Small intestine (tissue), 7 donors: ENCODE measurements around the gene INPP4B. TPM values are rescaled to one million over a fixed set of nuclear protein-coding genes. Genes with fewer than 3 reads are reported as not detected.

Experiments
- DNase-seq, 2 donors: peaks; one replicate each; pipeline versions ENCODE4 v3.0.0 to v3.0.0-alpha.2; 2013
- FAIRE-seq: peaks from 2 replicates; lab custom pipeline; 2012; peaks lifted over from hg19 to GRCh38; lab: Jason Lieb, UNC
- H3K27ac ChIP-seq, 3 donors: one replicate each; pipeline ENCODE4 v1.5.1; 2013; ENCODE audit warnings: low read length in 2 of 3, mild to moderate bottlenecking in 2 of 3, control low read depth in 1 of 3, inconsistent platforms in 1 of 3, low read depth in 1 of 3, moderate library complexity in 1 of 3
- H3K27me3 ChIP-seq, 3 donors: one replicate each; pipeline ENCODE4 v1.6.1; 2013; ENCODE audit warnings: low read length in 3 of 3, inconsistent platforms in 1 of 3; ENCODE audit not compliant: control insufficient read depth in 3 of 3, insufficient read depth in 3 of 3
- H3K36me3 ChIP-seq, 3 donors: one replicate each; pipeline ENCODE4 v1.6.1; 2013; ENCODE audit warnings: low read length in 3 of 3, inconsistent platforms in 1 of 3, low read depth in 1 of 3, mild to moderate bottlenecking in 1 of 3, moderate library complexity in 1 of 3; ENCODE audit not compliant: control insufficient read depth in 3 of 3, insufficient read depth in 2 of 3
- H3K4me1 ChIP-seq, 3 donors: one replicate each; pipeline ENCODE4 v1.6.1; 2013; ENCODE audit warnings: low read length in 2 of 3, inconsistent platforms in 1 of 3, low read depth in 1 of 3, mild to moderate bottlenecking in 1 of 3, moderate library complexity in 1 of 3; ENCODE audit not compliant: control insufficient read depth in 3 of 3, insufficient read depth in 2 of 3
- H3K4me3 ChIP-seq, 3 donors: one replicate each; pipeline ENCODE4 v1.5.1; 2013; ENCODE audit warnings: low read length in 3 of 3, control low read depth in 1 of 3, inconsistent platforms in 1 of 3, low read depth in 1 of 3, mild to moderate bottlenecking in 1 of 3, moderate library complexity in 1 of 3
- H3K9me3 ChIP-seq, 2 donors: one replicate each; pipeline ENCODE4 v1.6.1; 2013; ENCODE audit warnings: low read depth in 1 of 2, low read length in 1 of 2; ENCODE audit not compliant: control insufficient read depth in 2 of 2, insufficient read depth in 1 of 2
- WGBS, 3 donors: extraction: QIAGEN DNeasy Blood & Tissue Kit; methylation state at CpG; one replicate each; pipeline ENCODE4 v1.1.7; 2013; 5-methylcytosine and 5-hydroxymethylcytosine counted together
- polyA plus RNA-seq, 4 donors: library from polyadenylated mRNA; stranded (reverse) in 3 of 4; unstranded in 1 of 4; fragments of 200-250 nt in 3 of 4; fragments of 120-200 nt in 1 of 4; gene quantifications; one replicate each; pipeline versions ENCODE4 v1.2.1 to v1.2.3, GENCODE V29; 2013
- donor health status: healthy with polysubstance abuse.
- donor health status: control.
- donor health status: control.
- donor health status: Bipolar disorder and iron deficiency.
- donor health status: healthy.

INPP4B gene
- polyA plus RNA-seq, 4 donors = 2.7 to 6.6 (median 4.2) TPM

DNA sequence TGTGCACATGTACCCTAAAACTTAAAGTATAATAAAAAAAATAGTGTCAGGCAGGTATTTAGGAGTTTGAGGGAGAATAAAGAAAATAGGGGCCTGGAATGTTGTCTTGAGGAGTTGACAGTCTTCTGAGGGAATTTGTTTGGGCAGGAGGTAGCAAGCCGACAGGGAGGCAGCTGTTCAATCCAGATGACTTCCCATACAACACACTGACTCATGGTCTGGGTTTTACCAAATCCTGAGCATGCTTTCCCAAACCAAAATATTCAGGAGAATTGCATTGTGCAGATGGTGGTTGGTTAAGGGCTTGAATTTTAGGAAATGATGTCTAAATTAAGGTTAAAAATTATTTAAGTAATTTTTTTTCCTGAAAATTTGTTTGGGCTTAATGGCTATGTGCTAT is 430.0 kb downstream of the INPP4B start:
- DNase-seq (no peak), FAIRE-seq (no peak)
- H3K27ac ChIP-seq = no peak overlapping the region
- H3K4me3 ChIP-seq = no peak overlapping the region
- no peaks in the 10 kb centered on the region for H3K27me3 ChIP-seq
- no peaks in the 10 kb centered on the region for H3K4me1 ChIP-seq
- no peaks in the 10 kb centered on the region for H3K36me3 ChIP-seq
- no peaks in the 10 kb centered on the region for H3K9me3 ChIP-seq
- WGBS, 3 donors = 76 to 89% (median 80%) methylated on average over 1 of the region's 1 CpG

DNA sequence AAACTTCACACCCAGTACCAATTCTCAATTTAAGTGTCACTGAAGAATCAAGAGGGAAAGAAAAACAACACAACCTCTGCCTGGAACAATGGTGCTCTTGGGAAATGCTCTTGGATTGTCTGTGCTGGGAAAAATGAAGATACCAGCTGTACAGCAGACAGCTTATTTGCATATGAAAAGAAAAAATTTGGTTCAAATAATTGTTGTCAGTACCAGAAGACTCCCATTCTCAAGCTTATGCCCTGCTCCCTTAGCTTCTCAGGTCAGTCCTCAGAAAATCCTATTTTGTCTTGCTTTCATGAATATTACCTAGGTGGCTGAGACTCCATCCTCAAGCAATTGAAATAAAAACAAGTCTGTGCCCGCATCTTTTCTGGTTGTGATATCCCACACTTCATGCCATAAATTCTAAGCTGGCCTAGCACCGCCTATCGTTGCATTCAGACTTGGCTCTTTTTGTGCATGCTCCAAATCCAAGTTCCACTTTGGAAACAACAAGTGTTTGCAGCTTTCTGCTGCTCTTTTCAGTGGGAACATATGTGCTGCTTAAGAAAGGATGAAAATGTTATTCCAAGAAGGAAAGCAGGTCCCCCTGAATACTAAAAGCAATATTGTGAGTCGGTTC is 431.6 kb downstream of the INPP4B start:
- 74 to 96% (median 95%) methylated on average over 4 of the region's 4 CpGs for WGBS, 3 donors

DNA sequence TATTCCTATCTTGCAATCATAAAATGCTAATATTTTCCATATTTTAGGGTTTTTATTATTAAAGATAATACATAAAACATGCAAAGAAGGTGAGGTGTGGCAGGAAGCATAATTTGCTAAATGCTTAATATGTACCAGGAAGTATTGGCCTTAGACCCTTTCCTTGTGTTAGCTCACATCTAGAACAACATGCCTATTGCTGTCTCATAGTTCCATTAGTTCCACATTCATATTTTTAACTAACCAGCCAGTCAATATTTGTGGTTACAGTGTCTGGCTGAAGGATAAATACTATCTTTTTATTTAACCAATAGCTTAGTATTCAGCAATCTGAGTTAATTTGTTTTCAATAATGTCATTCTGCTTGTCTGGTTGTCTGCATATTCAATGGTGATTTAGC is 432.6 kb downstream of the INPP4B start:
- DNase-seq (no peak), FAIRE-seq (no peak)
- Histone ChIP-seq H3K27me3 (no peaks in the 10 kb centered on the region), H3K36me3 (no peaks in the 10 kb centered on the region), H3K4me1 (no peaks in the 10 kb centered on the region), H3K4me3 (no peak overlapping the region), H3K9me3 (no peaks in the 10 kb centered on the region), H3K27ac (no peak overlapping the region)

More for the DNA sequence above, 431.6 kb downstream of the INPP4B start:
- H3K27ac ChIP-seq = no peak overlapping the region
- no peak overlapping the region for H3K4me3 ChIP-seq
- no peaks in the 10 kb centered on the region for H3K36me3 ChIP-seq
- no peaks in the 10 kb centered on the region for H3K27me3 ChIP-seq
- no peak for FAIRE-seq
- H3K9me3 ChIP-seq = no peaks in the 10 kb centered on the region
- no peaks in the 10 kb centered on the region for H3K4me1 ChIP-seq
- DNase-seq = no peak

DNA sequence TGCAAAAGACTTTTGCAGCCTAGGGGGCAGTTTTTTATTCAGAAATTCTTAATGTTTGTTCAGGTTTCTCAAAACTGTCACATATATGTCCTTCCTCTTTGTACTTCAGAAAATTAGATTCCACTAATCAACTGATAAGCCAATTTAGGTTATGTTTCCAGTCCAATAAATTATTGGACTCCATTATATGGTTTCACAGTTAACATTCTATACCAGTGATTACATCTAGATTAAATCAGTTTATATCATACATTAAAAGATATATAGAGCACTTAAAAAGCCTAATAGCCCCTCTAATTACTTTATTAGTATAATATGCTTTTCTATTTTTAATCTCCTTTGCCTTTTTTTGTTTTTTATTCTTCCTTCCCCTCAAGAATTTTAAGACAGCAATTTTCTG is 434.1 kb downstream of the INPP4B start:
- DNase-seq = no peak
- peaks cover 0 to 2% (median 0%) of the 10 kb centered on the region in 3 donors for H3K4me1 ChIP-seq
- no peaks in the 10 kb centered on the region for H3K9me3 ChIP-seq
- FAIRE-seq = no peak
- H3K36me3 ChIP-seq = no peaks in the 10 kb centered on the region
- H3K27me3 ChIP-seq = no peaks in the 10 kb centered on the region
- no peak overlapping the region for H3K27ac ChIP-seq
- no peak overlapping the region for H3K4me3 ChIP-seq

DNA sequence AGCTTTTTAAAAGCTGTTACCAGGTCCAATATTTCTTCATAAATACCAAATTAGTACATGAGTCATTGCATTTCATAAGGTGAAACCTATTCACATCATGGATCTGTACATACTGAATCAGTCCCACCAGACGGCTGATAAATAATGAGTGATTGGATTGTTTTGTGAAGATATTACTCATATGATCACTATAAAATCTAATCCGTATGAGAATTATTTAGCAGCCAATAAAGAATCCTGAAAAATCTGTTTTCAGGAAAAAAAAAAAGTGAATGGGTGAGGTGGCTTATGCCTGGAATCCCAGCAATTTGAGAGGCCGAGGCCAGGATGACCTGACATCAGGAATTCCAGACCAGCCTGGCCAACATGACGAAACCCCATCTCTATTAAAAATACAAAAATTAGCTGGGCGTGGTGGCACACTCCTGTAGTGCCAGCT is 438.1 kb downstream of the INPP4B start:
- no peak for DNase-seq
- no peaks in the 10 kb centered on the region for H3K36me3 ChIP-seq
- H3K4me1 ChIP-seq = peaks cover 0 to 15% (median 5%) of the 10 kb centered on the region in 3 donors
- H3K27me3 ChIP-seq = no peaks in the 10 kb centered on the region
- no peak for FAIRE-seq
- WGBS, 3 donors = 86 to 88% (median 86%) methylated on average over 5 of the region's 5 CpGs
- H3K4me3 ChIP-seq = no peak overlapping the region
- no peak overlapping the region for H3K27ac ChIP-seq
- H3K9me3 ChIP-seq = no peaks in the 10 kb centered on the region

DNA sequence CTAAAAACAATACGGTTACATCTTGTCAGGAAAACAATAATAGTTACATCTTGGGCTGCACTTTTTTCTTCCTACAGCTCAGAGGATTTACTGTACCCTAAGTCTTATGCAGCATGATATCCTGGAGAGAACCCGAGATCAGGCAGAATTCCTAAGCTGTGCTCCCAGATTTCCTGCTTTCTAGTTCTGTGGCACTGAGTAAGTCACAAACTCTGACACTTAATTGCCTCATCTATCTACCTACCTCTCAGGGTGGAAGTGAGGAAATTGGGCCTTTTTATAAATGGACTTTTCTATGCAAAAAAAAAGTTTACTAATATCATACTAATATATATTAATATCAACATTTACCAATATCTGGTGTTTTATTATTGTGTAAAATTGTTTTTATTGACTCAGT is 438.5 kb downstream of the INPP4B start:
- peaks cover 0 to 15% (median 5%) of the 10 kb centered on the region in 3 donors for H3K4me1 ChIP-seq
- H3K4me3 ChIP-seq = no peak overlapping the region
- H3K9me3 ChIP-seq = no peaks in the 10 kb centered on the region
- 69 to 72% (median 70%) methylated on average over 2 of the region's 2 CpGs for WGBS, 3 donors
- H3K27ac ChIP-seq = peak overlapping the region in 1 of 3 donors; percentile 76
- FAIRE-seq (no peak), DNase-seq (no peak)
- no peaks in the 10 kb centered on the region for H3K36me3 ChIP-seq
- no peaks in the 10 kb centered on the region for H3K27me3 ChIP-seq

DNA sequence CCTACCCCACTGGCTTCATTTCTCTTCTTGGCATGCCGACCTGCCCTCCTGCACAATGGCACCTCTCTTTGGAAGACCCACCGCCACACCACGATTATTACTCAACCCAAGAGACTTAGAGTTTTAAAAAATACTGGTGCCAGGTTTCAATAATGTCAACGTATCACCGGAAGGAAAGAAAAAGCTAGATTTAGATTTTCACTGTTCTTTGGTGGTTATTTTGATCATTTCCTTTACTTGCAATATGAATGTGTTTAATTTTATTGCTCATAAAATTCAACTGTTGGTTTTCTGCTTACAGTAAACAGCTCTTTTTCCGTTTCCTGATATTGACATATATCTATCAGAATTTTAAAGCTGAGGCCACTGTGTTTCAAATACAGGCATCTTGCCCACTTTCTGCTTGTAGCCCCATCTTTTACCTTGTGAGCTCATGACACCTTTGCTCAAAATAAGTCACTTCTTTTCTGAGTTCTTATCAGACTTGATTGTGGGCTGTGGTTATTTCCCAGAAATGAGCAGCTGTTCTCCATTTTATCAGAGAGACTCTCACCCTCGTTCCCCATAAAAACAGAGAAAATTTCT is 439.1 kb downstream of the INPP4B start:
- peak overlapping the region in 1 of 3 donors; percentile 76 for H3K27ac ChIP-seq
- H3K9me3 ChIP-seq = no peaks in the 10 kb centered on the region
- no peak for FAIRE-seq
- peaks cover 0 to 15% (median 7%) of the 10 kb centered on the region in 3 donors for H3K4me1 ChIP-seq
- H3K27me3 ChIP-seq = no peaks in the 10 kb centered on the region
- no peaks in the 10 kb centered on the region for H3K36me3 ChIP-seq
- H3K4me3 ChIP-seq = no peak overlapping the region
- WGBS, 3 donors = 68 to 73% (median 70%) methylated on average over 7 of the region's 7 CpGs
- DNase-seq = peak in 1 of 2 donors; percentile 33

DNA sequence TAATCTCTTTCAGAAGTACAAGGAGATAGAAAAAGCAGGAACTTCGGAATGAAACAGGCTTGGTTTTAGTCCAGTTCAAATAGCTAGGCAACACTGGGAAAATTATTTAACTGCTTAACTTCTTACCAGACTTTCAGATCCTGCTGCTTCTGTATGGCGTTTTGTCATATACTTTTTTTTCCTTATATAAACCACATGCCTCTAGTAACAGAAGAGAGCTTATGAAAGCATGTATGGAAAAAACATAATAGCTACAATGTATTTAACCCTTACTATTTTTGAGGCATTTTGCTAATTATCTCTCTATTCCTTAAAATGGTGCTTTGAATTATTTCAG is 439.6 kb downstream of the INPP4B start:
- Histone ChIP-seq H3K9me3 (no peaks in the 10 kb centered on the region), H3K4me1 (peaks cover 0 to 15% (median 7%) of the 10 kb centered on the region in 3 donors), H3K36me3 (no peaks in the 10 kb centered on the region), H3K27ac (peak overlapping the region in 1 of 3 donors; percentile 76), H3K27me3 (no peaks in the 10 kb centered on the region), H3K4me3 (no peak overlapping the region)
- 27 to 43% (median 41%) methylated on average over 2 of the region's 2 CpGs for WGBS, 3 donors
- no peak for FAIRE-seq
- DNase-seq = no peak
